HUES64 (cell line): ENCODE measurements around the gene ONECUT2.

Experiments used
- H3K27ac ChIP-seq: 2 replicates; pipeline ENCODE4 v1.7.0; 2013; ENCODE audit warnings: low read depth, low read length, inconsistent platforms
- H3K27me3 ChIP-seq: 2 replicates; pipeline ENCODE4 v1.6.1; 2013; ENCODE audit warnings: mild to moderate bottlenecking, low read length; ENCODE audit not compliant: insufficient read depth
- H3K36me3 ChIP-seq: 2 replicates; pipeline ENCODE4 v1.6.1; 2013; ENCODE audit warnings: mild to moderate bottlenecking, low read length; ENCODE audit not compliant: insufficient read depth
- H3K4me1 ChIP-seq: 2 replicates; pipeline ENCODE4 v1.6.1; 2013; ENCODE audit warnings: mild to moderate bottlenecking, low read length, moderate library complexity; ENCODE audit not compliant: insufficient read depth
- H3K4me3 ChIP-seq: 2 replicates; pipeline ENCODE4 v1.5.1; 2013; ENCODE audit warnings: mild to moderate bottlenecking, low read length, moderate library complexity
- H3K9ac ChIP-seq: 2 replicates; pipeline ENCODE4 v1.6.1; 2013; ENCODE audit warnings: mild to moderate bottlenecking, low read depth, low read length
- H3K9me3 ChIP-seq: 2 replicates; pipeline ENCODE4 v1.6.1; 2013; ENCODE audit warnings: low read depth, low read length; ENCODE audit not compliant: insufficient read depth
- WGBS: fragments of 150-250, 120-280 bp; methylation state at CpG from one replicate; pipeline ENCODE4 v1.1.7; 2013; ENCODE audit warnings: missing lambda C conversion rate; 5-methylcytosine and 5-hydroxymethylcytosine counted together

Gene ONECUT2

DNA sequence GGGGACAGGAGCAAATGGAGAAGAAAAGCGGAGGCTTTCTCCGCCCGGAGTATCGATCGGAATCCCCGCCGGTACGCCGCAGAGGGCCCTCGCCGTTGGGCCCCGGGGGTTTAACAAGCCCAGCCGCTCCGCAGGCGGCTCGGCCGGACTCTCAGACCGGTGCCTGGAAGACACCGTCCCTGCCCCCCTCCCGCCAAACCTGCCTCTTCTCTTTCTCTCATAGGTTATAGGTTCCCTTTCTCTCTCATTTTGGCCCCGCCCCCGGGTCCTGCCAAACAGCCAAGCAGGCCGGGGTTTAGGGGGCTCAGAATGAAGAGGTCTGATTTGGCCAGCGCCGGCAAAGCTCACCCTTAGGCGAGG is 4.4 kb downstream of the ONECUT2 start:
- Histone ChIP-seq H3K9ac (no peak overlapping the region), H3K27ac (no peak overlapping the region), H3K4me1 (peaks cover 30% of the 10 kb centered on the region), H3K27me3 (peaks cover 93% of the 10 kb centered on the region), H3K36me3 (no peaks in the 10 kb centered on the region), H3K9me3 (no peaks in the 10 kb centered on the region), H3K4me3 (peak overlapping the region; percentile 49)
- WGBS: under 1% methylated on average over 26 of the region's 26 CpGs

DNA sequence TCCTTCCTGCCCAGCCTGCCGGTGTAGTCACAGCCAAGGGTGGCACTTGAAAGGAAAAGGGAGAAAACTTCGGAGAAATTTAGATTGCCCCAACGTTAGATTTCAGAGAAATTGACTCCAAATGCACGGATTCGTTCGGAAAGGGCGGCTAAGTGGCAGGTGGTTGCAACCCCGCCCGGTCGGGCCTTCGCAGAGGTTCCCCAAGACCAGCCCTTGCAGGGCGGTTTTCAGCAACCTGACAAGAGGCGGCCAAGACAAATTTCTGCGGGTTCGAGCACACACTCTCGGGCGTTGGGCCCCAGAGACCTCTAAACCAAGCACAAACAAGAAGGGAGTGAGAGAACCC is 4.8 kb downstream of the ONECUT2 start:
- Histone ChIP-seq H3K27me3 (peaks cover 93% of the 10 kb centered on the region), H3K27ac (no peak overlapping the region), H3K36me3 (no peaks in the 10 kb centered on the region), H3K9me3 (no peaks in the 10 kb centered on the region), H3K4me3 (peak overlapping the region; percentile 41), H3K9ac (no peak overlapping the region), H3K4me1 (peaks cover 30% of the 10 kb centered on the region)
- 3% methylated on average over 17 of the region's 17 CpGs for WGBS

DNA sequence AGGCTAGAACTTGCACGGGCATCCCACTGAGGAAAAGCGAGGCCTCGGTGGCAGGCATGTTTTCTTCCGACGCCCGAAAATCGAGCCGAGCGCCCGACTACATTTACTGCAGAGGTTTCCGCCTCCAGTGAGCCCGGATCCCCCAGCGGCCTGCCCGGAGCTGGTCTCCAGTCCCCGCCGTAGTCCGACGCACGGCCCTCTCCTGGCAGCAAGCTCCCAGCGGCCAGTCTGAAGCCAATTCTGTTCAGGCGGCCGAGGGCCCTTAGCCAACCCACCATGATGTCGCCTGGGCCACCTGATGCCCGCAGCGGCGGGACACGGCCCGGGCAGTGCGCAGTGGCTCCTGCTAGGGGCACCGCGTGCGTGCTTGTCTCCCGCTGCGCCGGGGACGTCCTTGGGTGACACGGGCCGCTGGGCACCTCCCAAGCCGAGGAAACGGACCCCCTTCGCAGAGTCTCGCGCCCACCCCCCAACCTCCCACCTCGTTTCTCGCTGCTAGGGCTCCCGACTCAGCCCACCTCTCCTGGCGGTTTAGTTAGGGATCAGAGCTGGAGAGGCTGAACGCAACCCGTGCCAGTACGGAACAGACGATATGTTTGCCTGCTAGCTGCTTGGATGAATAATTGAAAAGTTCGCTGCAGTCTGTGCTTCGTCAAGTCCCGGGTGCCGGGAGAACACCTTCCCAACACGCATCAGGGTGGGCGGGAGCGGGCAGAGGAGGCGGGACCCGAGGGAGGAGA is 5.3 kb downstream of the ONECUT2 start:
- Histone ChIP-seq H3K9me3 (no peaks in the 10 kb centered on the region), H3K27ac (no peak overlapping the region), H3K4me1 (peaks cover 30% of the 10 kb centered on the region), H3K9ac (no peak overlapping the region), H3K27me3 (peaks cover 98% of the 10 kb centered on the region), H3K4me3 (peak overlapping the region; percentile 41), H3K36me3 (no peaks in the 10 kb centered on the region)
- 1% methylated on average over 60 of the region's 60 CpGs for WGBS

GRCh38 chr18:57441071-57441794 is 6.1 kb downstream of the ONECUT2 start:
- H3K36me3 ChIP-seq: no peaks in the 10 kb centered on the region
- H3K27me3 ChIP-seq: peaks cover 98% of the 10 kb centered on the region
- H3K4me1 ChIP-seq: peaks cover 30% of the 10 kb centered on the region
- no peak overlapping the region for H3K9ac ChIP-seq
- peak overlapping the region; percentile 41 for H3K4me3 ChIP-seq
- no peak overlapping the region for H3K27ac ChIP-seq
- 2% methylated on average over 54 of the region's 54 CpGs for WGBS
- H3K9me3 ChIP-seq: no peaks in the 10 kb centered on the region

GRCh38 chr18:57443247-57443646 is 8.1 kb downstream of the ONECUT2 start:
- Histone ChIP-seq H3K36me3 (no peaks in the 10 kb centered on the region), H3K9me3 (no peaks in the 10 kb centered on the region), H3K27ac (no peak overlapping the region), H3K9ac (no peak overlapping the region), H3K27me3 (peaks cover 78% of the 10 kb centered on the region), H3K4me3 (no peak overlapping the region), H3K4me1 (peaks cover 26% of the 10 kb centered on the region)
- no CpG with 5 or more reads among the region's 1 CpG for WGBS

- Histone ChIP-seq H3K9me3 (no peaks in the 10 kb centered on the region), H3K9ac (no peak overlapping the region), H3K4me3 (no peak overlapping the region), H3K4me1 (peaks cover 22% of the 10 kb centered on the region), H3K36me3 (no peaks in the 10 kb centered on the region), H3K27ac (no peak overlapping the region), H3K27me3 (peaks cover 73% of the 10 kb centered on the region)
- 86% methylated on average over 3 of the region's 3 CpGs for WGBS
Measured at GRCh38 chr18:57443702-57444101, 8.5 kb downstream of the ONECUT2 start.

GRCh38 chr18:57444301-57444759 is 9.2 kb downstream of the ONECUT2 start:
- Histone ChIP-seq H3K4me3 (no peak overlapping the region), H3K9ac (no peak overlapping the region), H3K27ac (no peak overlapping the region), H3K4me1 (peaks cover 16% of the 10 kb centered on the region), H3K9me3 (no peaks in the 10 kb centered on the region), H3K36me3 (no peaks in the 10 kb centered on the region), H3K27me3 (peaks cover 67% of the 10 kb centered on the region)
- WGBS: 68% methylated on average over 3 of the region's 3 CpGs

DNA sequence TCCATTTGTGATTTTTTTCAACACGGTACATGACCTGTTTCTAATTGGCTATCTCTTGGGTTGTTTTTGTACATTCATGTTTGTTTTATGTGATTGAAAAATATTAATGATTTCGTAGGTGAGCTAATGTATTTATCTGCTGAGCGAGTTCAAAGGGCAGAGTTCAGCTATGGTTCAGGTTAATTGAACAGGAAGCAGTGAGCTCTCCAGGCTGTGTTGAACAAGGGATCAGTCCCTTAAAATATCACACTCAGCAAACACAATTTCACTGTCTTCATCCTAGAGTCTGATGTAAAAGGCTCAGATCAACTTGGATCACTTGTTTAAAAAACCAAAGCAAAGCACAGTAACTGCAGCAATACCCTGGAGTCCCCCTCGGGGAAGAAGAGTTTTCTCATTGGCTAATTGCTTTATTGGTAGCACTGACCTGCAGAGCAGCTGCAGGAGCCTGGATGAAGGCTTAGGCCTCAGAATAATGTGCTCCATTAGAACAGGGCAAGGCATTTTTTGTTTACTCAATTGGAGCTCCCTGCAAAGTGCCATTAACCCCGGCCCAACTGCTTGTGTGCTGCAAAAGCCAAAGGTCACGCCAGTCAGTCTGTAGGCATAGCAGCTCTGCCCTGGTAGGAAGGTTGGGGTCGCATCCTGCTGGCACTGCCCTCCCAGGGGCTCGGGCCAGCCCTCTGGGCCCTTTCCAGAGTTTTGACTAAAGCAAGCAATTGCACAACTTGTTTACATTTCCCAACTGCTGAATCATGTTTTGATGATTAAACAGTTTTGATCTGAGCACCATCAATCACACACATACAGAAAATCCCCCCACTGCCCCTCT is 10.5 kb downstream of the ONECUT2 start:
- WGBS: 77% methylated on average over 8 of the region's 8 CpGs
- H3K9me3 ChIP-seq: no peaks in the 10 kb centered on the region
- no peak overlapping the region for H3K4me3 ChIP-seq
- peaks cover 8% of the 10 kb centered on the region for H3K4me1 ChIP-seq
- no peaks in the 10 kb centered on the region for H3K36me3 ChIP-seq
- H3K27ac ChIP-seq: no peak overlapping the region
- H3K9ac ChIP-seq: no peak overlapping the region
- H3K27me3 ChIP-seq: peaks cover 53% of the 10 kb centered on the region

GRCh38 chr18:57446322-57446721 is 11.1 kb downstream of the ONECUT2 start:
- peaks cover 8% of the 10 kb centered on the region for H3K4me1 ChIP-seq
- H3K27me3 ChIP-seq: peaks cover 47% of the 10 kb centered on the region
- no peak overlapping the region for H3K9ac ChIP-seq
- WGBS: 10% methylated on average over 4 of the region's 4 CpGs
- no peak overlapping the region for H3K27ac ChIP-seq
- H3K4me3 ChIP-seq: no peak overlapping the region
- H3K9me3 ChIP-seq: no peaks in the 10 kb centered on the region
- no peaks in the 10 kb centered on the region for H3K36me3 ChIP-seq

DNA sequence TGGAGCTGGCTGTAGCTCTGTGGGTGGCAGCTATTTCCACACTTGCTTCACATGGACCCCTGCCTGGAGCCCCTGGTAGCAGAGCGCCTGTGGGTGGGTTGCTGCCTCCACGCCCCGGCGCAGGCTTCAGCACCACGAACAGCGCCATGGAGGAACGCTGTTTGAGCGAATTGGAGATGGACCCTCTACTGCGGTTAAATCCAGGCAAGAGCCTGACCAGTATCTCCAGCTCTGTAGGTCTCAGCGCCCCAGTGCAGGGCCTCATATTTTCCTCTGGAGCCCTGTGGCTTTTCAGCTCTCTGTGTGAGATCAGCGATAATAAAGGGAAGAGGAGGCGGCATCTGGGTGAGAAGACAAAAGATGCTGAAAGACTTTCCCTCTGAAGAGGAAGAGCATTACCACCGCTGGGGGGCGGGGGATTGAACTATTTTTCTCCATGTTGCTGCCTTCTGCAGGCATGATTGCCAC is 12.0 kb downstream of the ONECUT2 start:
- Histone ChIP-seq H3K9me3 (no peaks in the 10 kb centered on the region), H3K27ac (no peak overlapping the region), H3K4me3 (no peak overlapping the region), H3K36me3 (no peaks in the 10 kb centered on the region), H3K27me3 (peaks cover 39% of the 10 kb centered on the region), H3K4me1 (peaks cover 5% of the 10 kb centered on the region; the same call in 1 of the 2 replicates), H3K9ac (no peak overlapping the region)
- 3% methylated on average over 14 of the region's 14 CpGs for WGBS
